A673 (cell line): ENCODE data around the gene HAGH.

ENCODE experiments used
- EZH2 ChIP-seq: fragments of 200-600 bp; sonication (generic); IDR thresholded peaks from 2 replicates; pipeline ENCODE4 v1.6.1; 2017; ENCODE audit warnings: borderline replicate concordance, low read depth, mild to moderate bottlenecking, mixed read lengths, antibody characterized with exemption, low read length; ENCODE audit not compliant: poor library complexity, severe bottlenecking
- TF ChIP-seq, protein P1 (sequence below): fragments of 300-800, 200-600 bp; sonication (generic); conservative IDR thresholded peaks from 2 replicates; pipeline ENCODE4 v1.5.1; 2017; ENCODE audit warnings: low read depth, mild to moderate bottlenecking, antibody characterized with exemption, low read length, moderate library complexity, mixed read lengths

- TF ChIP-seq, protein P1, sequence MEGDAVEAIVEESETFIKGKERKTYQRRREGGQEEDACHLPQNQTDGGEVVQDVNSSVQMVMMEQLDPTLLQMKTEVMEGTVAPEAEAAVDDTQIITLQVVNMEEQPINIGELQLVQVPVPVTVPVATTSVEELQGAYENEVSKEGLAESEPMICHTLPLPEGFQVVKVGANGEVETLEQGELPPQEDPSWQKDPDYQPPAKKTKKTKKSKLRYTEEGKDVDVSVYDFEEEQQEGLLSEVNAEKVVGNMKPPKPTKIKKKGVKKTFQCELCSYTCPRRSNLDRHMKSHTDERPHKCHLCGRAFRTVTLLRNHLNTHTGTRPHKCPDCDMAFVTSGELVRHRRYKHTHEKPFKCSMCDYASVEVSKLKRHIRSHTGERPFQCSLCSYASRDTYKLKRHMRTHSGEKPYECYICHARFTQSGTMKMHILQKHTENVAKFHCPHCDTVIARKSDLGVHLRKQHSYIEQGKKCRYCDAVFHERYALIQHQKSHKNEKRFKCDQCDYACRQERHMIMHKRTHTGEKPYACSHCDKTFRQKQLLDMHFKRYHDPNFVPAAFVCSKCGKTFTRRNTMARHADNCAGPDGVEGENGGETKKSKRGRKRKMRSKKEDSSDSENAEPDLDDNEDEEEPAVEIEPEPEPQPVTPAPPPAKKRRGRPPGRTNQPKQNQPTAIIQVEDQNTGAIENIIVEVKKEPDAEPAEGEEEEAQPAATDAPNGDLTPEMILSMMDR, result no peak
- TF ChIP-seq EZH2, result no peak
Observed at GRCh38 chr16:1772362-1772907, 54.2 kb downstream of the HAGH start, which contains the start of gene EME2.
